ENCODE results near the gene ORMDL2.
"Not testable (repeated sequence)": the region's sequence is repeated elsewhere in the genome, so short reads cannot be mapped to it uniquely, and the experiment has no call there.

Gene ORMDL2

GRCh38 chr12:55852740-55853139 is 34.9 kb downstream of the ORMDL2 start:
- no peak for DNase-seq (ENCODE audit: low read depth)

GRCh38 chr12:55861396-55861795 is 43.6 kb downstream of the ORMDL2 start:
- no peak for DNase-seq (ENCODE audit: low read depth)

DNA sequence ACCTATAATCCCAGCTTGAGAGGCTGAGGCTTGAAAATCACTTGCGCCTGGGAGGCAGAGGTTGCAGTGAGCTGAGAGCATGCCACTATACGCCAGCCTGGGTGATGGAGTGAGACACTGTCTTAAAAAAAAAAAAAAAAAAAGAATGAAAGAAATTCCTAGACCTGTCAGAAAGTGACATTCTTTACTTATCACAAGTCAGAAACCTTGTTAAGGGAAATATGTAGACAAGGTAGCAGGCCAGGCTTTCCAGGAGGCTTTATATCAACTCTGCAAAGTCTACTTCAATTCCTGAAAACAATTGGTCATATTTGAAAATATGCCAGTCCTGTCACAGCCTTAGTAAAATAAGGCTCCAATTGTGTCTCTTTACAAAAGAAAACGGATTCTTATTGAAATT is 44.0 kb downstream of the ORMDL2 start:
- no peak for DNase-seq (ENCODE audit: low read depth)

DNA sequence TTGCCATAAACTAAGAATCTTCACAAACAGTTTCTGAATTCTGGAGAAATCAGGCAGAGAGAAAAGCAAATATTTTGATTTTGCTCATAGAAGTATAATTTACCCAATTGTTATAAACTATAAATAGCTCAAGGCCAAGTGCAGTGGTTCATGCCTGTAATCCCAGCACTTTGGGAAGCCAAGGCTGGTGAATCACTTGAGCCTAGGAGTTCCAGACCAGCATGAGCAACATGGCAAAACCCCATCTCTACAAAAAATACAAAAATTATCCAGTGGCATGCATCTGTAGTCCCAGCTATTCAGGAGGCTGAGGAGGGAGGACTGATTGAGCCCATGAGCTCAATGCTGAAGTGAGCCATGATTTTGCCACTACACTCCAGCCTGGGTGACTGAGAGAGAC is 44.4 kb downstream of the ORMDL2 start:
- DNase-seq (ENCODE audit: low read depth), result no peak

DNA sequence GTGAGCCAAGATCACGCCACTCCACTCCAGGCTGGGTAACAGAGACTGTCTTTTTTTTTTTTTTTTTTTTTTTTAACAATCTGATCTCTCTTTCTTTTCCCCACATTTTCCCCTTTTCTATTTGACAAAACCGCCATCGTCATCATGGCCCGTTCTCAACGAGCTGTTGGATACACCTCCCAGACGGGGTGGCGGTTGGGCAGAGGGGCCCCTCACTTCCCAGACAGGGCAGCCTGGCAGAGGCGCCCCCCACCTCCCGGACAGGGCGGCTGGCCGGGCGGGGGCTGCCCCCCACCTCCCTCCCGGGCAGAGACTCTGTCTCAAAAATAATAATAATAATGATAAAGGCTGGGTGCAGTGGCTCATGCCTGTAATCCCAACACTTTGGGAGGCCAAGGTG is 45.1 kb downstream of the ORMDL2 start:
- DNase-seq (ENCODE audit: low read depth), result not testable (repeated sequence)

DNA sequence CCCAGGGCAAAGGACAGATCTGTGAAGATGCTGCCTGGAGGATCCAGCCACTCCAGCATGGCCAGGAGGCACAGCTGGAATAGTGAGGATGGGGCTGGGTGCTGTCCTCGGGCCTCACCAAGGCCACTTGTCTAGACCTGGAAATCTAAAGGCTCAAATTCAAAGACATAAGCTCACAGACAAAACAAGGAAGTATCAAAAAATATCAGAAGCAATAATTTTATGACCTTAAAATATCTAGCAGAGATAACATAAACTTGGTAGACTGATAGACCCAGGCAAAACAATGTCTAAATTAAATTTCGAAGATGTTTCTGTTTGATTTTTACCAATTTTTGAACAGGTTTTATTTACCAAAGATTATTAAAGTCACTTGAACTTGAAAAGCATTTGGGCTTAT is 47.5 kb downstream of the ORMDL2 start:
- DNase-seq (ENCODE audit: low read depth), result no peak

DNA sequence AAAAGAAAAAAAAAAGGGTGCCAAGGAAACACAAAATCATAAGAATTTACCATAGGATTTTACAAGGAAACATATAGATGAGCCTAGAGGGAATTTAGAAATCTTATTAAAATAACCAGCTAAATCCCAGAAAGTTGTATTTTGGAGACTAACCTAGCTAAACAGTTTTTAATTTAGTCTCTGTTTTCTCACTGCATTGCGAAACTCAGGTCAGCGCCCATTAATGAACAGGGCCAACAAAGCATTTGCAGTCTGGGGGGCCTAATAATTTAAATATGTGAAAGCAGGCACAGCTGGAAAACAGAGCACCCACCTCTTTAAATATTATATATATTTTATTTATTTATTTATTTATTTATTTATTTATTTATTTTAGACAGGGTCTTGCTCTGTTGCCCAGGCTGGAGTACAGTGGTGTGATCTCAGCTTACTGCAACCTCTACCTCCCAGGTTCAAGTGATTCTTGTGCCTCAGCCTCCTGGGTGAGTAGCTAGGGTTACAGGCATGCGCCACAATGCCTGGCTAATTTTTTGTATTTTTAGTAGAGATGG is 48.7 kb downstream of the ORMDL2 start:
- not testable (repeated sequence) for DNase-seq (ENCODE audit: low read depth)

All from GM04503 (cell line).